ENCODE results near the gene BMPR1A.
"Not testable (repeated sequence)": the region's sequence is repeated elsewhere in the genome, so short reads cannot be mapped to it uniquely, and the experiment has no call there.

- not testable (repeated sequence) for TF ChIP-seq CTCF (IDR thresholded peaks at IDR 0.05); ZFX (IDR thresholded peaks at IDR 0.05; ENCODE audit: borderline replicate concordance)
Observed at GRCh38 chr10:86735278-86735677, 21.1 kb upstream of the BMPR1A start.
